ENCODE results near the gene ZBTB16.
A peak's percentile ranks its signal among the peaks of the same experiment; 100 is the strongest.

Gene ZBTB16

DNA sequence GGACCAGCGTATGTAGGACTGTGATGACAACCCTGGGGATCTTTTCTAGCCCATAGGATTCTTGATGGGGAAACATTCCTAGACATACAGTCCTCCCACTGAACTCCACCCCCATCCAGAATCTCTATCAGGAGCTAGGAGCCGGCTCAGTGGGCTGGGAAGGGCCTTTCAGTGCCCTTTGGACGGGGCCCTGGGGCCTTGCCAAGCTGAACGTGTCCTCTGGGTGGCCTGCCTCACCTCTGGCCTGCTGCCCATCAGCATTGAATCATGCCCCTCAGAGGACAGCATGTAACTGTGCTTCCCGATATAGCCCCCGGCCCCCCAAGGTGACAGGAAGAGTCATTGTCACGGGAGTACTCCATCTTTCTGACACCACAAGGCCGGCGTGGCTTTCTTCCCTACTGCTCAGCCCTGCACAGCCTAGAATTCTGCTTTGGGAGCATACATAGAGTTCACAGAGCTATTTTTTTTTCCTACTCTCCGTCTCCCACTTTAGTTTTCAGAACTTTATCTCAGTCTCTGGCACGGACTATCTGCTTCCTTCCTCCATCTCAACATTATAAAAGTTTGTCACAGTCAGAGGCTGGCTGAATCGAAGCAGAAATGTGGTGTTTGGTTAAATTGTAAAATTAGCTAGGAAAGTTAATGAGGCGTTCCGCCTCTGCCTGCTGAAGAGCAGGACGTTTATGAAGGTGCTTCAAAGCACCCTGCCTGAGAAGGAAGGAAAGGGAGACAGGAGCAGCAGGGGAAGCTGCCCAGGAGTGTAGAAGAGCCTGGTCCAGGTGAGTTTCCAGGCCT, 111.9 kb downstream of the ZBTB16 start:
- no peak for DNase-seq

GRCh38 chr11:114172055-114172861, 112.7 kb downstream of the ZBTB16 start:
- no peak for DNase-seq

- no peak for DNase-seq
Measured at GRCh38 chr11:114172871-114173444, 113.4 kb downstream of the ZBTB16 start.

DNA sequence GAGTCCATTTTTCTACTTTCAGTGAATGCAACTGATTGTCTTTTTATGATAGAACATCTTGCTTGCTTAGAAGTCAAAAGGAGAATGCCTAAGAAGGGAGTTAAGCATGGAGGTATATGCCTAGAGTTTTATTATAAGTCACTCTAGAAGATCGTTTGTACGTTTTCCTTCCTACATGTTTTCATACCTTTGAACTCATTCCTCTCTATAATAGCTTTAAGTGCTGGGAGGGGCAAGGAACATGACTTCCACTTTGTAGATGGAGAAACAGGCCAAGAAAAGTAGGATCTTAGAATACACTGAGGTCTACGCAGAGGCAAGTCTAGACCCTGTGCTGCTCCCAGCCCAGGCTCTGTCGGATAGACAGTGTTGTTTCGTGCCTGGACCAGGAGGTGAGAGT, 114.3 kb downstream of the ZBTB16 start:
- no peak for DNase-seq

DNA sequence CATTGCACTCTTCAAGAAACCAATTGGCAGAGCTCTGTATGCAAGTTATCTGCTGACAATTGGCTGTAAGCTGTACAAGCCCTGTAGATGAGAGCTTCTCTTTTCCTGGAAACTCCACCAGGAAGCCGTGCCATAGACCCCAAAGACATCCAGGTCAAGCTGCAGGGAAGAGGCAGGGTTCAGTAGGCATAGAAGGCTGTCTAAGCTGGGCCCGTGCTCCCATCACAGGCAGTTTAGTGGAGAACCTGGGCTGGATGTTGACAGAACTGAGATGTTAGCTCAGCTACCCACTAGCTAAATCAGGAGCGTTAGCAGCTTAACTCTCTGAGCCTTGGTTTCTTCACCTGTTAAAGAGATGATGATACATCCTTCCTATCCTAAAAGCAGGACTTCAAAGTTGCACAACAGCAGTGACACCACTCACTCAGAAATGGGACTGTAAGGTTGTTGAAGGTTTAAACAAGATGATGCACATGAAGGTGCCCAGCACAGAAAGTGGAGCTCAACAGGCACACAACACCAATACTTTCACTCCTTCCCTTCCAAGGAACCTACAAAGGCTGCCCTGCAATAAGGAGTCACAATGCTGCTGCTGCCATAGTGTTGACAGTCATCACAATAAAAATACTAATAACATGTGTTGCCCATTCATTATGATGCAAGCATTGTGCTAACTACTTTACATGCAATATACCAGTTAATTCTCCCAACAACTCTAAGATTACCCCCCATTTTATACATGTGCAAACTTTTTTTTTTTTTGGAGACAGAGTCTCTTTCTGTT, 115.4 kb downstream of the ZBTB16 start:
- no peak for DNase-seq

DNA sequence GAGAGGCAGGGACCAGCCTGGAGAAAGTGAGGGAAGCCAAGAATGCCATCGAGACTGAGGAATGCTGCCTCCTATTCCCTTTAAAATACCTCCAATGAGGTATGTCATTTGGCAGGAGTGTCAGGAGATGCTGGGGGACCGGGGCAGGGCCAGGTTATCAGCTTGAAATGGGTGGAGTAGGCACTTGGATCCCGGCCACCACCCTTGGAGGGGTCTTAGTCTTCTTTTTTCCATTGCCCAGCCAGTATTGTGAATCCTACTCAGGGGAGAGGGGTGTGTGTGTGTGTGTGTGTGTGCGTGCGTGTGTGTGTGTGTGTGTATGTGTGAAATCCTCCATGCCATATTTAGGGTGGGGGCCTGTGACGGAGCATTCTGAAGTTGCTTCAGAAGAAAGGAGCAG, 116.2 kb downstream of the ZBTB16 start:
- no peak for DNase-seq

DNA sequence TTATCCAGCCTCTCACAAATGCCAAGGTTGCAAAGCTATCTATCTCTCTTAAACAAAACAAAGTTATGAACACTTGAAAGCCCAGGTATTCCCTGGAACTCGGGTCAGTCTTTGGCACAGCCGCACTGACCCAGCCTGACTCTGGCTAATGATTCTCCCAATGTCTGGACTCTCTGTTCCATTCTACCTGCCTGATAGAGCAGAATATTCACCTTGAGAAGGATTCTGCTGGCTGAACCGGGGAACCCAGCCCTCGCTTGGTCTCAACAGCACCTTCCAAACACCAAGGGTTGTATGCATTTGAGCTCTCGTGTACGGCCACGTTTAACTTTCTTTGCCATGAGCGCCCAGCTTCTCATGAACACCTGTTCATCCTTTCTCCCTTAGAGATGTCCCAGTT, 116.8 kb downstream of the ZBTB16 start:
- no peak for DNase-seq

DNA sequence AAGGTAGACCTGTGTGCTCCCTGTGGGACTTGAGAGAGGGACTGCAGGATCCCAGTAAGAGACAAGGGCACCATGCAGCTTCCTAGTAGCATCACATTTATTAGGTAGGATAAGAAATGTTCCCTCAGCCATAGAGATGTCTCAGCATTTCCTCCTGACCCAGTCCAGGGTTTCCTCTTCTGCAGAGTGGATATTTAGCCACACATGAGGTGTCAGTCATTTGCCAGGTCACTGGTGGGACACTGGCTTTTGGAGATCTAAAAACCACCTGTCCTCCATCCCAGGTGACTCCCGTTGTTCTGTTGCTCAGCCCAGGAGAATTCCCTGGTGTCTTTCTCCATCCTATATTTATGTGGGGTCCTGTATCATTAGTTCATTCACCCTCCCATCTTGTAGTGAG, 119.1 kb downstream of the ZBTB16 start:
- no peak for DNase-seq

DNA sequence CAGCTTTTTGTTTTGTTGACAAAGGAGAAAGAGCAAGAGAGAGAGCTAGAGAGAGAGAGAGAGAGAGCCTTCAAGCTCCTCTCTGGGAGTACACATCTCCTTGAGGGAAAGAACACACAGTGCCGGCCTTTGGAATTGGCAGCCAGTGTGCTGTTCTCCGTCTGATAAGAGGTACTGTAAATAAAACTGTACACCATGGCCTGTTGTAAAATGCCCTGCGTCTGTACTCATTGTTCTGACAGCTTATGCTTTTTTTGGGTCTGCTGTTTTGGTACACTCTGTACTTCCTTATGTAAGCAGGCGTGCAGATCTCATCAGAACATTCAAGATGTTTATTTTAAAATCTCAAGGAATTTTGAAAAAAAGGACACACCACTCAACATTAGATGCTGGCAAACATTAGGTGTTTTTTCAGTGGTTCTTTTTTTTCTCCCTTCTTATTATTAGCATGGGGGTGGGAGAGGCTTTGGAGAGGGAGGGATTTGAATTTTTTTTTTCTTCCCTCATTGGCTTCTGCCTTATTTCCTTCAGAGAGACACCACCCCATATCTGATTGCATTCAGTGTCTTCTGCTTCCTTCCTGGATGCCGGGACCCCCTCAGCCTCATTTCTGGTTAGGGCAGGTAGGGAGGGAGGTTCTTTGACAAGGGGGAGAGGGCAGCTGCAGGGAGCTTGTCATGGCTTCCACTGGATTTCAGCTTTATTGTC, 119.9 kb downstream of the ZBTB16 start:
- DNase-seq, result no peak

GRCh38 chr11:114180301-114181055, 121.0 kb downstream of the ZBTB16 start:
- DNase-seq, result no peak

DNA sequence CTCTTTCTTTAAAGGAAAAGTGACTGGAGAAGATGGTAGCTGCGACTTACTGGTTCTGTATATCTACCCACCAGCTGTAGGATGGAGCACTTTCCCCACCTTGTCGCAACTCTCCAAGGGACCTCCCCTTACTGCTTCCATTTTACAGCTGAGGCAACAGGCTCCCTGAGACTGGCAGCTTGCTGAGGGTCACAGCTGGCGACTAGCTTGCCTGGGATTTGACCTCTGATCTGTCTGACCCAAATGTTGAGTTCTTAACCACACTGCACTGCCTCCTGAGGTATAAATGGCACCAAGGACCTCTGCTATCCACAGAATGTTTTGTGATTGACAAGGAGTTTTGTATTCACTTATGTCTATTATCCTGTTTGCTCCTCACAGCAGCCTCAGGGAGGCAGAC, 121.7 kb downstream of the ZBTB16 start:
- DNase-seq, result no peak

DNA sequence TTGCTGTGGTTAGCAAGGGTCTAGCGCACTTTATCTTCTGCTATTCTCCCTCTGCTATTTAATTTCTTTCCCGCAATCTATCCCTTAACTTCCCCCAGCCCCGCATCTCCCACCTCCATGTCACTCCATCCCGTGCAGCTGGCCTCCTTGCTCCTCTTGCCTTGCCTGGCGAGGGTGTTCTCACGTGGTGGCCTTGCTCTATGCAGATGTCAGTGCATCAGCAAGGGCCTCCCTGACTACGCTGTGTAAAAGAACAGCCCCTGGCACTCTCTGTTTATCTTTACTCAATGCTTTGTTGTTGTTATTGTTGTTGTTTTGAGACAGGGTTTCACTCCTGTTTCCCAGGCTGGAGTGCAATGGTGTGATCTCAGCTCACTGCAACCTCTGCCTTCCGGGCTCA, 122.2 kb downstream of the ZBTB16 start:
- DNase-seq, result no peak

- no peak for DNase-seq
Measured at GRCh38 chr11:114182471-114183043, 123.0 kb downstream of the ZBTB16 start.

GRCh38 chr11:114183044-114183511, 123.6 kb downstream of the ZBTB16 start:
- peak; percentile 70 for DNase-seq

DNA sequence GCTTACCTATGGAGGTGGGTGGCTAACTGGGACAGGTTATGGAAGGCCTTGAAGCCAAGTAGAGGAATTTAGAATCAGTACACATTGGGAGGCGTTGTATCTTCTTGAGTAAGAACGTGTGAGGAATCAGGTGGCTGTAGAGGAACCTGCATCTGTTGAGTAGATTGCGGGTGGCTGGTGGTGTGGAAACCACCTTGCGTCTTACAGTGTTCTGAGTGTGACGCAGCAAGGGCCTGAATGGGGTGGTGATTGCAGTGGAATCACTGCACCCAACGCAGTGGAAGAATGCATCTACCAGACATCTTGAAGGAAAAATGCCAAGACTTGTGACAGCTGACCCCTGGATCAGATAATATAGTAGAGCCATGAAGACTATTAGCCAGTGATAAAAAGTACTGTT, 125.9 kb downstream of the ZBTB16 start:
- DNase-seq, result no peak

DNA sequence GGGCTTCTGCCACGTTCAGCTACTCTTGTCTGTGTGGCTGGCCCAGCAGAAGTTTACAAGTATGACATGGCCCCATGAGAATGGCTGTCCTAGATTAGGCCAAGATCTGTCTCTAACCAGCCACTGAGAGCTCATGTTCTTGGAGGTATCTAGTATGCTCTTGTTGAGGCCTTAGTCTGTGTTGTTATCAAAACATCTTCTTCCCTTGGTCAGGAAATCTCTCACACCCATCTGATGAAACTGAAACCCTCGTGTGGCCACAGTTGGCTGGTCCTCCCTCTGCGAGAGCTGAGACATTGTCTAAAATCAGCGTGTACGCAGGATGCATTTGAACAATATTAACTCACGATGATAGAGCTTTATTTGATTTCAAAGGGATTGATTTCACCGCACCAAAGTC, 127.7 kb downstream of the ZBTB16 start:
- DNase-seq, result no peak

DNA sequence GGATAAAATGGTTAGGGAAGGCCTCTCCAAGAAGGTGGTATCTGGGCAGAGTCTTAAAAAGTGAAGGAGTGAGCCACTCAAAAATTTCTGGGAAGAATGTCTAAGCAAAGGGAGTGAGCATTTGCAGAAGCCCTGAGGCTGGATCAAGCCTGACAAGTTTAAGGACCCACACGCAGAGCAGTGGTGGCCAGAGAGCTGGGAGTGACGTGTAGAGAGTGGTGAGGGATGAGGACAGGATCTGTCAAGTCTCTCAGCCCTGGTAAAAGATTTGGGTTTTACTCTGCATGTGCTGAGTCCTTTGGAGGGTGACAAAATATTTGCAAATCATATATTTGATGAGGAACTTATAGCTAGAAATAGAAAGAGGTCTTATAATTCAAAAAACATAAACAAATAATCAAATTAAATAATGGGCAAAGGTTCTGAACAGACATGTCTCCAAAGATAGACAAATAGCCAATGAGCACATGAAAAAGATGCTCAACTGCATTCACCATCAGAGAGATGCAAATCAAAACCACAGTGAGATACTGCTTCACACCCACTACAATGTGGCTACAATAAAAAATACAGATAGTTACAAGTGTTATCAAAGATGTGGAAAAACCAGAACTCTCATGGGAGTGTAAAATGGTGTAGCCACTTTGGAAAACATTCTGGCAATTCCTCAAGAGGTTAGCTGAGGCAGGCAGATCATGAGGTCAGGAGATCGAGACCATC, 129.5 kb downstream of the ZBTB16 start:
- no peak for DNase-seq

GRCh38 chr11:114190630-114191029, 131.1 kb downstream of the ZBTB16 start:
- DNase-seq, result no peak

- no peak for DNase-seq
Measured at GRCh38 chr11:114191893-114192292, 132.4 kb downstream of the ZBTB16 start.

GRCh38 chr11:114192841-114193389, 133.4 kb downstream of the ZBTB16 start:
- no peak for DNase-seq

All from stimulated activated CD8-positive, alpha-beta memory T cell treated with anti-CD3 and anti-CD28 coated beads, Interleukin-4, amount 100 ng/mL, for 48 hours (primary cell).